ENCODE measurements around the gene KCNAB1.
"Not testable (repeated sequence)": the region's sequence is repeated elsewhere in the genome, so short reads cannot be mapped to it uniquely, and the experiment has no call there.

KCNAB1 gene

GRCh38 chr3:156211583-156211982, 91.2 kb downstream of the KCNAB1 start:
- H3K4me3 ChIP-seq (ENCODE audit: low read depth, low read length), result no peak overlapping the region
- H3K27me3 ChIP-seq (ENCODE audit: control insufficient read depth, insufficient read depth, low read length), result no peaks in the 10 kb centered on the region
- H3K4me1 ChIP-seq (ENCODE audit: control insufficient read depth, insufficient read depth, low read length), result no peaks in the 10 kb centered on the region
- H3K9ac ChIP-seq (ENCODE audit: low read depth, low read length), result no peak overlapping the region
- H3K9me3 ChIP-seq (ENCODE audit: control insufficient read depth, insufficient read depth, low read length), result no peaks in the 10 kb centered on the region
- no peaks in the 10 kb centered on the region for H3K36me3 ChIP-seq (ENCODE audit: control insufficient read depth, insufficient read depth, low read length)

GRCh38 chr3:156214676-156215075, 94.3 kb downstream of the KCNAB1 start:
- H3K4me3 ChIP-seq (ENCODE audit: low read depth, low read length), result no peak overlapping the region
- no peaks in the 10 kb centered on the region for H3K27me3 ChIP-seq (ENCODE audit: control insufficient read depth, insufficient read depth, low read length)
- no peaks in the 10 kb centered on the region for H3K9me3 ChIP-seq (ENCODE audit: control insufficient read depth, insufficient read depth, low read length)
- no peaks in the 10 kb centered on the region for H3K36me3 ChIP-seq (ENCODE audit: control insufficient read depth, insufficient read depth, low read length)
- H3K9ac ChIP-seq (ENCODE audit: low read depth, low read length), result no peak overlapping the region
- H3K4me1 ChIP-seq (ENCODE audit: control insufficient read depth, insufficient read depth, low read length), result peaks cover 3% of the 10 kb centered on the region

DNA sequence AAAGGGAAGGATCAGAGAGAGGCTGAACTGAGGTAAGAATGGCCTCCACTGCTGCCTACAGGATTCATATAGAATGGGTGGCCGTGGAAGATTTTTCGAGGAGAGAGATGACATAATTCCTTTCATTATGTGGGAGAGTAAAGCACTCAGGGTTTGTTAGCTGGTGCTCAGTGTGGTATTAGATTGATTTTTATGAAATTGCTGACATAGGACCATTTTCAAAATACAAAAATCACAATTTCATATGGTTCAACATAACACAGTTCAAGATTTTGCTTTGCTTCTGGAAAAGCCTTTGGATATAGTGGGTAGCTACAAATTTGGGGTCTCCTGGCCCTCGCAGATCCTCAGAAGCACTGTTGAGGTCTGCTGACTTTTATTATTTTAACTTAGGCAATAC, 95.4 kb downstream of the KCNAB1 start:
- Histone ChIP-seq H3K36me3 (ENCODE audit: control insufficient read depth, insufficient read depth, low read length) (no peaks in the 10 kb centered on the region), H3K4me3 (ENCODE audit: low read depth, low read length) (no peak overlapping the region), H3K4me1 (ENCODE audit: control insufficient read depth, insufficient read depth, low read length) (peaks cover 3% of the 10 kb centered on the region)

GRCh38 chr3:156216216-156216615, 95.8 kb downstream of the KCNAB1 start:
- no peaks in the 10 kb centered on the region for H3K9me3 ChIP-seq (ENCODE audit: control insufficient read depth, insufficient read depth, low read length)
- H3K9ac ChIP-seq (ENCODE audit: low read depth, low read length), result no peak overlapping the region
- no peak overlapping the region for H3K4me3 ChIP-seq (ENCODE audit: low read depth, low read length)
- peaks cover 3% of the 10 kb centered on the region for H3K4me1 ChIP-seq (ENCODE audit: control insufficient read depth, insufficient read depth, low read length)
- no peaks in the 10 kb centered on the region for H3K27me3 ChIP-seq (ENCODE audit: control insufficient read depth, insufficient read depth, low read length)
- H3K36me3 ChIP-seq (ENCODE audit: control insufficient read depth, insufficient read depth, low read length), result no peaks in the 10 kb centered on the region

More for the DNA sequence above, 95.4 kb downstream of the KCNAB1 start:
- Histone ChIP-seq H3K9ac (ENCODE audit: low read depth, low read length) (no peak overlapping the region), H3K27me3 (ENCODE audit: control insufficient read depth, insufficient read depth, low read length) (no peaks in the 10 kb centered on the region), H3K9me3 (ENCODE audit: control insufficient read depth, insufficient read depth, low read length) (no peaks in the 10 kb centered on the region)

DNA sequence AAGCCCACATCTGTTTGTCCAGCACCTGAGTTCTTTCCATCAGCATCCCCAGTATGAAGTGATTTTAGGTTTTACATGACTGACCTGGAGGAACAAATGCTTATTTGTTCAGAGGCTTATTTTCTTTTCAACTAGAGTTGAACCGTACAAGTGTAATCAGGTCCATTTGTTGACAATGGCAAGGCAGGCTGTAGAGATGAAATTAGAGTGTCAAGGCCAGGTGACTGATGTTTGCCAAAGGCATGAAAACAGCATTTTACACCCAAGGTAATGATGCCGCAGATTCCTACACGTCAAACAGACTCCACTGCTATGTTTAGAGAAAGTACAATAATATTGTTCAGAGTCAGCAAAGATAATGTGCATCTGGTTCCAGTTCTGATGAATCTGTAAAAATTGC, 96.5 kb downstream of the KCNAB1 start:
- peaks cover 3% of the 10 kb centered on the region for H3K4me1 ChIP-seq (ENCODE audit: control insufficient read depth, insufficient read depth, low read length)
- H3K36me3 ChIP-seq (ENCODE audit: control insufficient read depth, insufficient read depth, low read length), result no peaks in the 10 kb centered on the region
- H3K9me3 ChIP-seq (ENCODE audit: control insufficient read depth, insufficient read depth, low read length), result no peaks in the 10 kb centered on the region
- no peaks in the 10 kb centered on the region for H3K27me3 ChIP-seq (ENCODE audit: control insufficient read depth, insufficient read depth, low read length)
- no peak overlapping the region for H3K9ac ChIP-seq (ENCODE audit: low read depth, low read length)
- no peak overlapping the region for H3K4me3 ChIP-seq (ENCODE audit: low read depth, low read length)

DNA sequence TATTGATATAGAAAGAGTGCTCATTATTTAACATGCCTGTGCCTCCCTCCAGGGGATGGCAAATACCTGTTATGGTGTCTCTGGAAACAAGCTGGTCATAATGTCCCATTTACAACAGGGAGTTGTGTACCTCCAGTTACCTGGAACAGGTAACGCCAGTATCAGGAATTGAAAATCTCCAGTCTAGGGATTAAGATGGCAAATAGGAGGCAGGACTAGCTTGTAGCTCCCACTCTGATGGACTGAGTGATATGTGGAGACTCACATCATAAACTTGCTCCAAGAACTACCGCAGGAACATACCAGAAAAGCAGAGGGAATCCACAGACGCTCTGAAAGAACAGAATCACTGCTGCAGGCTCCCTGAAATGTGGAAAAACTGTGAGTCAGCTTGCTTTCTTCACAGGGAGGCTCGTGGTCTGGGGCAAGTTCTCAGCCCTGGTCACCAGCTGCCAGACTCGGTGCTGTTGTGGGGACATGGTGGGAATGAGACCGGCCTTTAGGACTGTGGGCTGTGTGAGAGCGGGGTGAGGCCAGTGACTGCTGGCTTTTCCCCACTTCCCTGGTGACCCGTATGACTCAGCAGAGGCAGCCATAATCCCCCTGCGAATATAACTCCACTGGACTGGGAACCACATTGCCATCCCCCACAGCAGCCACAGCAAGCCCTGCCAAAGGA, 97.4 kb downstream of the KCNAB1 start:
- Histone ChIP-seq H3K4me3 (ENCODE audit: low read depth, low read length) (no peak overlapping the region), H3K36me3 (ENCODE audit: control insufficient read depth, insufficient read depth, low read length) (no peaks in the 10 kb centered on the region), H3K9me3 (ENCODE audit: control insufficient read depth, insufficient read depth, low read length) (no peaks in the 10 kb centered on the region), H3K4me1 (ENCODE audit: control insufficient read depth, insufficient read depth, low read length) (peaks cover 3% of the 10 kb centered on the region), H3K9ac (ENCODE audit: low read depth, low read length) (no peak overlapping the region), H3K27me3 (ENCODE audit: control insufficient read depth, insufficient read depth, low read length) (no peaks in the 10 kb centered on the region)

DNA sequence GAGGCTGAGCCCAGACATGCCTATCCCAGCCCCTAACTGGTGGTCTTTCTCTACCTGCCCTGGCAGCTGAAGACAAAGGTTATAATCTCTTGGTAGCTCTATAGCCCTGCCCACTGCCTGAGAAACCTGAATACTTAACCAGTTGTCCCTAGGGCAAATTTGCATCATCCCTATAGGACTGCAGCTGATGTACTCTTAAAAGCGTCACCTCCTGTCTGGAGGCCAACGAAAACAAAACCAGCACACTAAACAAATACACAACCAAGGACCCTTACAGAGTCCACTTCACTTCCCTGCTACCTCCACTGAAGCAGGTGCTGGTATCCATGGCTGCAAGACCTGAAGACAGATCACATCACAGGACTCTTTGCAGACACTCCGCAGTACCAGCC, 98.0 kb downstream of the KCNAB1 start:
- no peak overlapping the region for H3K4me3 ChIP-seq (ENCODE audit: low read depth, low read length)
- no peaks in the 10 kb centered on the region for H3K36me3 ChIP-seq (ENCODE audit: control insufficient read depth, insufficient read depth, low read length)
- H3K4me1 ChIP-seq (ENCODE audit: control insufficient read depth, insufficient read depth, low read length), result peaks cover 3% of the 10 kb centered on the region
- no peak overlapping the region for H3K9ac ChIP-seq (ENCODE audit: low read depth, low read length)
- no peaks in the 10 kb centered on the region for H3K27me3 ChIP-seq (ENCODE audit: control insufficient read depth, insufficient read depth, low read length)
- H3K9me3 ChIP-seq (ENCODE audit: control insufficient read depth, insufficient read depth, low read length), result no peaks in the 10 kb centered on the region

DNA sequence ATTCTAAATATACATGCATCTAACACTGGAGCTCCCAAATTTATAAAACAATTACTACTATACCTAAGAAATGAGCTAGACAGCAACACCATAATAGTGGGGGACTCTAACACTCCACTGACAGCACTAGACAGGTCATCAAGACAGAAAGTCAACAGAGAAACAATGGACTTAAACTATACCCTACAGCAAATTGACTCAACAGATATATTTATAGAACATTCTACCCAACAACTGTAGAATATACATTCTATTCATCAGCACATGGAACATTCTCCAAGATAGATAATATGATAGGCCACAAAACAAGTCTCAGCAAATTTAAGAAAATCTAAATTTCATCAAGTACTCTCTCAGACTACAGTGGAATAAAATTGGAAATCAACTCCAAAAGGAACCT, 102.0 kb downstream of the KCNAB1 start:
- not testable (repeated sequence) for H3K9ac ChIP-seq (ENCODE audit: low read depth, low read length); H3K4me1 ChIP-seq (ENCODE audit: control insufficient read depth, insufficient read depth, low read length); H3K4me3 ChIP-seq (ENCODE audit: low read depth, low read length); H3K9me3 ChIP-seq (ENCODE audit: control insufficient read depth, insufficient read depth, low read length); H3K27me3 ChIP-seq (ENCODE audit: control insufficient read depth, insufficient read depth, low read length); H3K36me3 ChIP-seq (ENCODE audit: control insufficient read depth, insufficient read depth, low read length)

- not testable (repeated sequence) for H3K27me3 ChIP-seq (ENCODE audit: control insufficient read depth, insufficient read depth, low read length); H3K9me3 ChIP-seq (ENCODE audit: control insufficient read depth, insufficient read depth, low read length); H3K4me3 ChIP-seq (ENCODE audit: low read depth, low read length); H3K36me3 ChIP-seq (ENCODE audit: control insufficient read depth, insufficient read depth, low read length); H3K4me1 ChIP-seq (ENCODE audit: control insufficient read depth, insufficient read depth, low read length); H3K9ac ChIP-seq (ENCODE audit: low read depth, low read length)
Measured at GRCh38 chr3:156224046-156224445, 103.7 kb downstream of the KCNAB1 start.

DNA sequence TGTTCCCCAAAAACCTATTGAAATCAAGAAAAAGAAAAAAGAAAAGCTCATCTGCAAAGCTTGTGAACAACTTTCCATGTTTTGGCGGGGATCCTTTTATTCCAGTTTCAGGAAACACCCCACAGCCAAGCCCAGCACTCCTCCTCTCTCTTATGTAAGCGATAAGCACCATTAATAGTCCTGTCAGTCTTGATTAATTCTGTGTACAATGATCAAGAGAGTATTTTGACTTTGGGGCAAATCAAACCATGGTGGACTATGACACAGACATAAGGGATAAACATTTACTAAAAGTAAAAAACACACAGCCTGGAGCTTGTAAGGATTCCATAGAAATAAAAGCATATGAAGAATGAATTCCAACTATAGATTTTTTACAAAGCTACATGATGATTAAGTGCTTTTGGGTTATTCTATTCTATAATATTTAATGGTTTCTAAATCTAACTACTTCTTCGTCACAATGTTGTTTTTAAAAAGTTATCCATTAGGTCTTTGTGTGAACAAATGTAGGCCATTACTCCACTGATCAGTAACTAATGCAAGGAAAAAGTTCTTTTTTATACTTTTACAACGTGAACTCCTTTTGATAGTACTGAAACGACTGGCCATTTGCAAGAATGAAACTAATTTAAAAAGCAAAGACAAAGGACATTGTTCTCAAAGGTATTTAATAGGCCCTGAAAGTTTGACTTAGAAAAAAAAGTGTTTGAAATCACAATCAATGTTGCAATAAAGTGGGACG, 106.5 kb downstream of the KCNAB1 start:
- Histone ChIP-seq H3K27me3 (ENCODE audit: control insufficient read depth, insufficient read depth, low read length) (no peaks in the 10 kb centered on the region), H3K9ac (ENCODE audit: low read depth, low read length) (no peak overlapping the region), H3K4me3 (ENCODE audit: low read depth, low read length) (no peak overlapping the region), H3K36me3 (ENCODE audit: control insufficient read depth, insufficient read depth, low read length) (no peaks in the 10 kb centered on the region), H3K9me3 (ENCODE audit: control insufficient read depth, insufficient read depth, low read length) (no peaks in the 10 kb centered on the region), H3K4me1 (ENCODE audit: control insufficient read depth, insufficient read depth, low read length) (no peaks in the 10 kb centered on the region)

GRCh38 chr3:156227704-156228103, 107.3 kb downstream of the KCNAB1 start:
- Histone ChIP-seq H3K9ac (ENCODE audit: low read depth, low read length) (no peak overlapping the region), H3K4me3 (ENCODE audit: low read depth, low read length) (no peak overlapping the region), H3K27me3 (ENCODE audit: control insufficient read depth, insufficient read depth, low read length) (no peaks in the 10 kb centered on the region), H3K9me3 (ENCODE audit: control insufficient read depth, insufficient read depth, low read length) (no peaks in the 10 kb centered on the region), H3K4me1 (ENCODE audit: control insufficient read depth, insufficient read depth, low read length) (no peaks in the 10 kb centered on the region), H3K36me3 (ENCODE audit: control insufficient read depth, insufficient read depth, low read length) (no peaks in the 10 kb centered on the region)

DNA sequence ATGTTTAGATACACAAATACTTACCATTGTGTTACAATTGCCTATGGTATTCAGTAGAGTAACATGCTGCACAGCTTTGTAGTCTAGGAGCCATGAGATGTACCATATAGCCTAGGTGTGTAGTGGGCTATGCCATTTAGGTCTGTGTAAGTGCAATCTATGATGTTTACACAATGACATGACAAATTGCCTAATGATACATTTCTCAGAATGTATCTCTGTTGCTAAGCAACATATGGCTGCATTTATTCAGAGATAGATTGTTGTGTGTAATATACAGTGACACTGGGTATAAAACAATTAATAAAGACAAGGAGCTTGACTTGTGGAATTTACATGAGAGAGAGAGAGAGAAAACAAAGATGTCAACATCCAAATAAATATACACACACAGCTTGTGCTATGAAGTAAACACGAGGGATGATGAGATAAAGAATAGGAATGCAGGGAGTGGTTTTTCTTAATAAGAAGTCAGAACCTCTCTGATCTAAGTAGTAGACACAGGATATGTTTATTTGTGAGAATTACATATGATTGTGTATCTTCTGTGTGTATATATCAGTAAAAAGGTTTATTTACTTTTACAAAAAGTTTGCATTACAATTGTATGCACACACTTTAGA, 110.0 kb downstream of the KCNAB1 start:
- Histone ChIP-seq H3K4me3 (ENCODE audit: low read depth, low read length) (no peak overlapping the region), H3K36me3 (ENCODE audit: control insufficient read depth, insufficient read depth, low read length) (no peaks in the 10 kb centered on the region), H3K9me3 (ENCODE audit: control insufficient read depth, insufficient read depth, low read length) (no peaks in the 10 kb centered on the region), H3K9ac (ENCODE audit: low read depth, low read length) (no peak overlapping the region), H3K4me1 (ENCODE audit: control insufficient read depth, insufficient read depth, low read length) (no peaks in the 10 kb centered on the region), H3K27me3 (ENCODE audit: control insufficient read depth, insufficient read depth, low read length) (no peaks in the 10 kb centered on the region)
